A549 treated with Mapracorat at 1 μM for 4 hours (cell line): ENCODE measurements around the gene BRPF1. TPM values are rescaled to one million over a fixed set of nuclear protein-coding genes. Genes with fewer than 3 reads are reported as not detected.

Experiments
- total RNA-seq: library from RNA; stranded (reverse); fragments of 200-300 nt; extraction: Qiagen RNA extraction; gene quantifications from 5 replicates; pipeline ENCODE4 v1.2.3, GENCODE V29; 2022

BRPF1 gene
- 17.6 to 20.3 TPM (median 18.6 TPM) in 5 replicates for total RNA-seq

GRCh38 chr3:9731206-9732079, at the start of gene BRPF1:
TSS of gene BRPF1 (plus strand) at chr3:9731735. CDS start at chr3:9734141, 2,406 bp downstream.

GRCh38 chr3:9703736-9704346, 27.7 kb upstream of the BRPF1 start, which contains the start of gene CPNE9:
TSS of gene CPNE9 (plus strand) at chr3:9703833. CDS start at chr3:9703997, 164 bp downstream.

DNA sequence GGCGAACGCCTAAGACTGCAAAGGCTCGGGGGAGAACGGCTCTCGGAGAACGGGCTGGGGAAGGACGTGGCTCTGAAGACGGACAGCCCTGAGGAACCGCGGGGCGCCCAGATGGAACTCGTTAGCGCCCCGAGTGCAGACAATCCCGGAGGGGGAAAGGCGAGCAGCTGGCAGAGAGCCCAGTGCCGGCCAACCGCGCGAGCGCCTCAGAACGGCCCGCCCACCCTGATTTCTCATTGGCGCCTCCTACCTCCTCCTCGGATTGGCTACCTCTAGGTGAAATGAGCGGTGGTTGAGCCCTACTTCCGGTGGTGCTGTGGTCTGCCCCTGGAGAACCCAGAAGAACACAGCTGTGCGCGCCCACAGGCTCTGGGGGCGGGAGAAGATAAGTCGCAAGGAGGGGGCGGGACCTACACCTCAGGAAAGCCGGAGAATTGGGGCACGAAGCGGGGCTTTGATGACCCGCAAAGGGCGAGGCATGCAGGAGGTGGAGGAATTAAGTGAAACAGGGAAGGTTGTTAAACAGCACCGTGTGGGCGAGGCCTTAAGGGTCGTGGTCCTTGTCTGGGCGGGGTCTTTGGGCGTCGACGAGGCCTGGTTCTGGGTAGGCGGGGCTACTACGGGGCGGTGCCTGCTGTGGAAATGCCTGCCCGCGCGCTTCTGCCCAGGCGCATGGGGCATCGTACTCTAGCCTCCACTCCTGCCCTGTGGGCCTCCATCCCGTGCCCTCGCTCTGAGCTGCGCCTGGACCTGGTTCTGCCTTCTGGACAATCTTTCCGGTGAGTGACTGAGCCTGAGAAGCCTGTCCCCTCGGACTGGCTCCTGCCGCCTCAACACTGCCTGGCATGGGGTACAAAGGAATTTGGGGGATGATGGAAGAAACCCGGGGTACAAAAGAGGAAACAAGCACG, 18.4 kb downstream of the BRPF1 start, which contains the start of gene OGG1:
OGG1 (plus strand) TSS at position 308 of the 911 bp plus-strand sequence; CDS start at position 643, 335 bp downstream.

GRCh38 chr3:9769426-9770275, 38.1 kb downstream of the BRPF1 start, which contains the start of gene CAMK1:
TSS of gene CAMK1 (minus strand) at chr3:9769947. CDS start at chr3:9767749, 2,198 bp downstream.

GRCh38 chr3:9792405-9793160, 61.0 kb downstream of the BRPF1 start, which contains the start of the genes ARPC4 and TADA3:
TSS of gene ARPC4 (plus strand) at chr3:9793082. CDS start at chr3:9793122, 40 bp downstream.
TSS of gene TADA3 (minus strand) at chr3:9792473. CDS start at chr3:9791466, 1,007 bp downstream.

Other genes with a start within 250 kb of the BRPF1 start
- 0.04 to 0.41 TPM (median 0.06 TPM) in 5 replicates for gene LHFPL4, start 177.9 kb upstream of the BRPF1 start, total RNA-seq
- 27.6 to 30.7 TPM (median 28.2 TPM) in 5 replicates for gene MTMR14, start 82.2 kb upstream of the BRPF1 start, total RNA-seq
- gene CPNE9, start 27.9 kb upstream of the BRPF1 start, total RNA-seq: 0.15 to 0.31 TPM (median 0.17 TPM) in 3 of 5 replicates, not detected in the others
- 12.7 to 21.2 TPM (median 16.9 TPM) in 5 replicates for gene OGG1, start 18.2 kb downstream of the BRPF1 start, total RNA-seq
- gene CAMK1, start 38.2 kb downstream of the BRPF1 start, total RNA-seq: 12.3 to 18.0 TPM (median 16.3 TPM) in 5 replicates
- 54.5 to 60.5 TPM (median 59.9 TPM) in 5 replicates for gene TADA3, start 60.7 kb downstream of the BRPF1 start, total RNA-seq
- 153 to 231 TPM (median 158 TPM) in 5 replicates for gene ARPC4, start 61.3 kb downstream of the BRPF1 start, total RNA-seq
- 6.0 to 8.3 TPM (median 7.0 TPM) in 5 replicates for gene TTLL3, start 78.5 kb downstream of the BRPF1 start, total RNA-seq
- gene RPUSD3, start 112.3 kb downstream of the BRPF1 start, total RNA-seq: 50.4 to 59.0 TPM (median 55.8 TPM) in 5 replicates
- 50.4 to 66.9 TPM (median 56.5 TPM) in 5 replicates for gene CIDEC, start 148.5 kb downstream of the BRPF1 start, total RNA-seq
- 82.2 to 95.8 TPM (median 93.2 TPM) in 5 replicates for gene JAGN1, start 158.9 kb downstream of the BRPF1 start, total RNA-seq
- gene IL17RE, start 171.1 kb downstream of the BRPF1 start, total RNA-seq: 1.2 to 1.7 TPM (median 1.4 TPM) in 5 replicates
- 25.4 to 34.2 TPM (median 31.6 TPM) in 5 replicates for gene IL17RC, start 185.4 kb downstream of the BRPF1 start, total RNA-seq
- 10.5 to 14.9 TPM (median 13.2 TPM) in 5 replicates for gene CRELD1, start 202.1 kb downstream of the BRPF1 start, total RNA-seq
- 1.2 to 1.9 TPM (median 1.7 TPM) in 5 replicates for gene PRRT3, start 220.7 kb downstream of the BRPF1 start, total RNA-seq